GM12873 (cell line): ENCODE results near the gene METAP1.

ENCODE experiments used
- CTCF ChIP-seq: IDR thresholded peaks from 2 replicates; pipeline ENCODE4 v1.5.1; 2012; ENCODE audit warnings: low read depth, mild to moderate bottlenecking, moderate library complexity, low read length, control low read depth; ENCODE audit not compliant: insufficient read depth; ENCODE audit errors: missing control alignments

The METAP1 gene

DNA sequence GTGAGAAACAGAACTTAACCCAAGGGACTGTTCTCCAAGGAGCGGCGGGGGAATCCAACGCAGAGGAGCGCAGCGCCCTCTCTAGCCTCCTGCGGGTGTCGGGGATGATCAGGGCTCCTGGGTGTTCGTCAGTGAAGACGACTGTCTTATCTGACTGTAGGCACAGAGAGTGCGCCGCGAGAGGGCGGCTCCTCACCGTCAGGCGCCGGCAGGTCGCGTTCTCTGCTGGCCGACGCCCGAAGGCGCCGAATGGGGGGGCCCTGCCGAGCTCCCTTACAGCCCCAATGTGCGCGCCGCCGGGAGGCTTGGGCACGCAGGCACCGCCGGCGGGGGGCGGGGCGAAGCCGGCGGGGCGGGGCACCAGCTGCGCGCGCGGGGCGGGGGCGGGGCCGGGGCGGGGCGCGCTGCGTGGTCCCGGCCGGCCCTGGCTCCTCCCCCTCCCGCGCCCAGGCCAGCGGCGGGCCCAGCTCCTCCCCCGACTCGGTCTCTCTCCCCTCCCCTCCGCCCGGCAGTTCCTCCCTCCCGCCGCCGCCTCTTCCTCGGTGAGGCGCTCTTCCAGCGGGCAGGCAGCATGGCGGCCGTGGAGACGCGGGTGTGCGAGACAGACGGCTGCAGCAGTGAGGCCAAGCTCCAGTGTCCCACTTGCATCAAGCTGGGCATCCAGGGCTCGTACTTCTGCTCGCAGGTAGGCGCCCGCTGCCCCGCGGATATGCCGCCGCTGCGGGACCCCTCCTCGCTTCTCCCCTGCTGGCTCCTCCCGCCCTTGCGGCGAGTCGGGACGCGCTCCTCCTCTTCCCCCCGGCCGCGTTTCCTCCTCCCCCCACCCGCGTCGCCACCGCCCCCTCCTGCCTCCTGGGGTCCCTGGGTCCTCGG lies at the start of gene METAP1:
Gene METAP1 (plus strand): TSS at position 539 of the 873 bp plus-strand sequence. CDS start 33 bp downstream, at position 572.
- peak; percentile 74 for TF ChIP-seq CTCF

GRCh38 chr4:98946359-98946758 lies 49.2 kb upstream of the METAP1 start:
- TF ChIP-seq CTCF, result no peak

DNA sequence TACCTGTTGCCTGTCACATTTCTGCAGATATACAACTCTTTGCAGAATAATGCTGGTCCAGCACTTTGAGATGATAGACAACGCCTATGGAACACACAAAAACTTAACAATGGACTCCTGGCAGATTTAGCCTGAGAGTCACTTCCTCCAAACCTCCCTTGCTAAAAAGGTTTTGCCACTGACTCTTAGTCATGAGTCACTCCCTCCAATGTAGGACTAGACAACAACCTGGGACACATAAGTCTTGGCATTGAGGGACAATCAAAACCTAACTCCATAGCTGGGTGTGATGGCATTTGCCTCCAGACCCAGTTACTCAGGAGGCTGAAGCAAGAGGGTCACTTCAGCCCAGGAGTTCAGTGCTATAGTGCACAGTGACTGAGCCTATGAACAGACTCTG lies 44.6 kb upstream of the METAP1 start:
- no peak for TF ChIP-seq CTCF

DNA sequence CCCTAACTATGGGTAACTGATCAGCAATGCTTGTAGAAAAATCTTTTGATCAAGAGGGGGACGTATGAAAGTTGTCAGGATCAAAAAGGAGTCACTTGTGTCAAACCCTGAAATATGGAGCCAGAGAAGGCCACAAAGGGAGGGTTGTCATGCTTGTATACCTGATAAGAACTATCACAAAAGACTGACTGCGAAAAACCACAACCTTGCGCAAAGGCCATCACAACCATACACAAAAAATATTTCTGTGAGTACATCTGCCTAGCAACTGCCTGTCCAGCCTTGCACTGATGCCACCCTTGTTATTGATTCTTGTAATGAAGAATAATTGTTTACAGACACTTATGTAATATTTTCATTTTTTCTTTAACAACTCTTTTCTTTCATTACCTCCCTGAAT lies 43.8 kb upstream of the METAP1 start:
- TF ChIP-seq CTCF, result no peak

GRCh38 chr4:98955229-98955628 lies 40.3 kb upstream of the METAP1 start:
- TF ChIP-seq CTCF, result no peak

GRCh38 chr4:98958065-98958464 lies 37.5 kb upstream of the METAP1 start:
- TF ChIP-seq CTCF, result no peak

DNA sequence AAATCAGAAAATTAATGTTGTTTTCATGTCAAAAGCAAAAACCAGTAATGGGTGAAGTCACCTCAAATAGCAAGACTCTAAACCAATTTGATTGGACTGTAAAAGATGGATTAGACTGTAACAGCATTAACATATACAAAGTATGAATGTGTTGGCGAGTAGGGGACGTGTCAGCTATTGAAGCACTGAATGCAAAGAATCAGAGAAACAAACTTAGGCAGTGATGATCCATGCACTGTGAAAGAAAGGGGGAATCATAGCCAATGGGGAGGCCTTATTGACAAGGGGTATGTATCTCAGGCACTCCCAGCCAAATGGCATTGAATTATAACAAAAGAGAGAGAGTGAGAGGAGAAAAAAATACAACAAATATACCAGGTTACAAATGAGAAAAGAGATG lies 36.1 kb upstream of the METAP1 start:
- TF ChIP-seq CTCF, result no peak
